DMS 273 treated with DMSO at 0.1 percent for 48 hours (cell line): Measurements from ENCODE around the gene RLN2.

Experiments
- DNase-seq: peaks from one replicate; lab custom pipeline; 2025; lab: John Stamatoyannopoulos, UW

Gene RLN2

DNA sequence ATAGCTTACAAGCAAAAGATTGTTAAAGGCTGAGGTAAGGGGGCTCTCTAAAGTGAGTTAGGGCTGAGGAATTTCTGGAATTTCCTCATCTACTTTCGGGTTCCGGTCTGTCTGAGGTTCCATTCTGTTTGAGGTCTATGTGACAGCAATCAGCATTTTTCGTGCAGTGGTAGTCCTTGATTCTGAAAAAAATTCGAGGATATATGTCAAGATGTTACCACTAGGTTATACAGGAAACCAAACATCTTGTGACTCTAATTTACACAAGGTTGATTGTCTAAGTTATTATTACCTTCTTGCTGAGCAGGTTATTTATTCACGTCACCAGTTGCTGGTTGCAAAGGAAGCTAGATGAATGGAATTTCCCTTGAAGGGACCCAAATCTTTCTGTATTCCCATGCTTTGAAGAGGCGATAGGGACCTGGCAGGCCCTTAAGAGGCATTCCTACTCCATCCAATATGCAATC, 35.2 kb downstream of the RLN2 start:
- no peak for DNase-seq

DNA sequence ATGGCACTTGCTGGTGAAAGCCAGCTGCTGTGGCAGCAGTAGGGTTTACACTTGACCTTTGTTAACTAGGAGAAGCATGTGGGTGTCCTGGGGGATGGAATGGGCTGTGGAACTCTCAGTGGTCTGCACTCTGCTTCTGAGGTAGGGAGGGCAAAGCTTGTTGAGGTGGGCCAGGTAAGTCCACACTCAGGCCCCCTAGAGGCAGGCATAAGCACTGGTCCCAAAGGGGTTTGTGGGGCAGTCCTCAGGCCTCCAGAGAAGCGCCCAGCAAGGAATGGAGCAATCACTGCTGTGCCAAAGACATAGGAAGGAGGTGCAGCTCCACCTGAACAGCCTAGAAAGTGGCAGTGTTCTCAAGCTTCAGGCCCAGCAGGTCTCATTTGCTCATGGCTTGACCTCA, 38.6 kb downstream of the RLN2 start:
- no peak for DNase-seq

DNA sequence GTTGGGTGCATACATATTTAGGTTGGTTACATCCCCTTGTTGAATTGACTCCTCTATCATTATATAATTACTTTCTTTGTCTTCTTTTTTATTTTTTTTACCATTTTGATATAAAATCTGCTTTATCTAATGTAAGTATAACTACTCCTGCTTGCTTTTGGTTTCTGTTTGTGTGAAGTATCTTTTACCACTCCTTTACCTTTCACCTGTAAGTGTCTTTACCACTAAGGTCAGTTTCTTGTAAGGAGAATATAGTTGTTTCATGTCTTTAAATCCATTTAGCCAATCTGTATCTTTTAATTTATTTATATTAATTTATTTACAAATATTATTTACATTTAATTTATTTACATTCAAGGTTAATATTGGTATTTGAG, 40.3 kb downstream of the RLN2 start:
- no peak for DNase-seq

DNA sequence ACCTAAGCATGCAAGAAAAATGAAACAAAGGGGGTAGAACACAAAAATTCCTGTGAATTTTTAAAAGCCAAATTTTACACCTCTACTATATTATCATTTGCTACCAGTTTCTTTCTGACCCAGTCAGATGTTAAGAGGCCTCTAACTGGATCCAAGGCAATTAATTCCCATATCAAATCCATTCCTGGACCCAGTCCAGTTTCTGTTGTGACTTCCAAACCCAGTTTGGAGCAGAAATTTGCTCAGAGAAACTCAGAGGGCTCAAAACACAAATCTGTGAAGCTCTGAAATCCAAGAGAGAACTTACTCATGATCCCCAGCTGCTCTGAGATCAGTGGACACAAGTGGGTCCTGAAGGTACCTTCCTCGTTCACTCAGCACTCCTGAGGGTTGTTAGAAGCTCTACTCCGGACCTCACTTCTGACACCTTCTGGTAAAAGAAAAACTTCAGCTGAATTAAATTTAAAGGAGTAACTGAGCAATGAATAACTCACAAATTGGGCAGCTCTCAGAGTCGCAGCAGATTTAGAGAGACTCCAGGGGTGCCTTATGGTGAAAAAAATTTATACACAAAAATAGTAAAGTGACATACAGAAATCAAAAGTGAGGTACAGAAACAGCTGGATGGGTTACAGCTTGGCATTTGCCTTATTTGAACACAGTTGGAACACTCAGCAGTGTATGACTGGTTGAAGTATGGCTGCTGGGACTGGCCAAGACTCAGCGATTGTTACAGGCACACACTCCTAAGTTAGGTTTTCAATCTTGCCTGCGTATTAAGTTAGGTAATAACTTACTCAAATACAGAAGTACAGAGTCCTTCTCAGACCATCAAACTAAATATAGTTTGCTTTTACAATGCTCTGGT, 40.9 kb downstream of the RLN2 start:
- no peak for DNase-seq
